Mesothelial cell of epicardium (in vitro differentiated cells): ENCODE results near the gene CREBL2. TPM values are rescaled to one million over a fixed set of nuclear protein-coding genes. Genes with fewer than 3 reads are reported as not detected.
A peak's percentile ranks its signal among the peaks of the same experiment; 100 is the strongest.
"Not testable (repeated sequence)": the region's sequence is repeated elsewhere in the genome, so short reads cannot be mapped to it uniquely, and the experiment has no call there.

Experiments used
- DNase-seq, 2 experiments: peaks; one replicate each; pipeline ENCODE4 v3.0.0; 2021; ENCODE audit warnings: low spot score in 2 of 2; ENCODE audit not compliant: unreplicated experiment in 2 of 2
- H3K27ac Mint-ChIP-seq: 2 replicates; pipeline ENCODE4 v1.8.0; 2021; ENCODE audit warnings: mixed read lengths
- H3K27me3 Mint-ChIP-seq: 2 replicates; pipeline ENCODE4 v1.8.0; 2021; ENCODE audit warnings: low read depth, mixed read lengths
- H3K36me3 Mint-ChIP-seq: 2 replicates; pipeline ENCODE4 v1.8.0; 2021; ENCODE audit warnings: mixed read lengths
- H3K4me1 Mint-ChIP-seq: 2 replicates; pipeline ENCODE4 v1.8.0; 2021; ENCODE audit warnings: mixed read lengths
- H3K4me3 Mint-ChIP-seq: 2 replicates; pipeline ENCODE4 v1.8.0; 2021; ENCODE audit warnings: mild to moderate bottlenecking, moderate library complexity, mixed read lengths
- H3K9me3 Mint-ChIP-seq: 2 replicates; pipeline ENCODE4 v1.8.0; 2021; ENCODE audit warnings: mixed read lengths
- CTCF ChIP-seq: fragments of 200-600 bp; sonication (generic); IDR thresholded peaks from one replicate; pipeline ENCODE4 v1.5.0; 2021; ENCODE audit warnings: antibody characterized with exemption; ENCODE audit not compliant: unreplicated experiment
- total RNA-seq: library from RNA; stranded (reverse); gene quantifications from 3 replicates; pipeline ENCODE4 v1.2.1, GENCODE V29; 2021

The CREBL2 gene
- total RNA-seq, 1 donor from 2014 or later: 8.0 TPM

GRCh38 chr12:12572659-12573058 is 39.0 kb upstream of the CREBL2 start:
- no peak for TF ChIP-seq CTCF
- H3K4me1 Mint-ChIP-seq: no peaks in the 10 kb centered on the region
- no peaks in the 10 kb centered on the region for H3K36me3 Mint-ChIP-seq
- no peak overlapping the region for H3K4me3 Mint-ChIP-seq
- H3K27me3 Mint-ChIP-seq: no peaks in the 10 kb centered on the region
- DNase-seq: no peak
- H3K27ac Mint-ChIP-seq: no peak overlapping the region
- H3K9me3 Mint-ChIP-seq: no peaks in the 10 kb centered on the region

GRCh38 chr12:12577786-12578185 is 33.9 kb upstream of the CREBL2 start:
- no peak overlapping the region for H3K4me3 Mint-ChIP-seq
- peaks cover 12% of the 10 kb centered on the region for H3K4me1 Mint-ChIP-seq
- DNase-seq: no peak
- H3K36me3 Mint-ChIP-seq: no peaks in the 10 kb centered on the region
- H3K9me3 Mint-ChIP-seq: peaks cover 4% of the 10 kb centered on the region
- H3K27ac Mint-ChIP-seq: no peak overlapping the region
- no peak for TF ChIP-seq CTCF
- H3K27me3 Mint-ChIP-seq: no peaks in the 10 kb centered on the region

GRCh38 chr12:12580716-12581115 is 31.0 kb upstream of the CREBL2 start:
- not testable (repeated sequence) for DNase-seq, H3K36me3 Mint-ChIP-seq, H3K4me3 Mint-ChIP-seq, H3K27ac Mint-ChIP-seq, H3K27me3 Mint-ChIP-seq, H3K9me3 Mint-ChIP-seq
- peaks cover 41% of the 10 kb centered on the region for H3K4me1 Mint-ChIP-seq

GRCh38 chr12:12582193-12582881 is 29.3 kb upstream of the CREBL2 start:
- H3K27me3 Mint-ChIP-seq: no peaks in the 10 kb centered on the region
- no peaks in the 10 kb centered on the region for H3K36me3 Mint-ChIP-seq
- H3K9me3 Mint-ChIP-seq: peaks cover 4% of the 10 kb centered on the region
- H3K27ac Mint-ChIP-seq: no peak overlapping the region
- TF ChIP-seq CTCF: no peak
- H3K4me3 Mint-ChIP-seq: no peak overlapping the region
- peaks cover 57% of the 10 kb centered on the region for H3K4me1 Mint-ChIP-seq
- DNase-seq: no peak

- Mint-ChIP-seq H3K4me3 (no peak overlapping the region), H3K36me3 (no peaks in the 10 kb centered on the region), H3K9me3 (peaks cover 4% of the 10 kb centered on the region), H3K4me1 (peaks cover 60% of the 10 kb centered on the region), H3K27me3 (no peaks in the 10 kb centered on the region), H3K27ac (peak overlapping the region; percentile 1)
- no peak for TF ChIP-seq CTCF
- DNase-seq: no peak
These were observed 28.8 kb upstream of the CREBL2 start for GRCh38 chr12:12582895-12583303.

GRCh38 chr12:12583510-12584178 is 28.0 kb upstream of the CREBL2 start:
- no peak for TF ChIP-seq CTCF
- Mint-ChIP-seq H3K4me3 (no peak overlapping the region), H3K36me3 (no peaks in the 10 kb centered on the region), H3K27me3 (no peaks in the 10 kb centered on the region), H3K27ac (peak overlapping the region; percentile 70), H3K4me1 (peaks cover 64% of the 10 kb centered on the region), H3K9me3 (peaks cover 4% of the 10 kb centered on the region)
- no peak for DNase-seq
